ENCODE results near the gene FANCC.

GRCh38 chr9:95306819-95307218 lies 10.7 kb downstream of the FANCC start:
- no peak for TF ChIP-seq CTCF (conservative IDR thresholded peaks at IDR 0.05)
- no peak for TF ChIP-seq ZFX (IDR thresholded peaks at IDR 0.05)

All from C4-2B (cell line).